SK-N-SH (cell line): Measurements from ENCODE around the gene AUTS2. TPM values are rescaled to one million over a fixed set of nuclear protein-coding genes. Genes with fewer than 3 reads are reported as not detected.

Experiments used
- CTCF ChIA-PET: fragments of 300-600, 350-600 bp; formaldehyde crosslinking; extraction: SDS; loops from one replicate; lab custom pipeline; 2021; lab: Yijun Ruan, JAX
- POLR2A ChIA-PET: fragments of 350-600 bp; sonication (Branson Sonifier 250); formaldehyde crosslinking; extraction: SDS; loops from one replicate; lab custom pipeline; 2020; ENCODE audit warnings: antibody characterized with exemption, inconsistent platforms; lab: Yijun Ruan, JAX
- DNase-seq: peaks from one replicate; pipeline ENCODE4 v3.0.0; 2012
- H2AFZ ChIP-seq: fragments of 200-600 bp; sonication (generic); 2 replicates; pipeline ENCODE4 v1.8.1; 2016; ENCODE audit warnings: antibody characterized with exemption, mild to moderate bottlenecking, low read depth
- H3F3A ChIP-seq: fragments of 200-600 bp; sonication (generic); replicated peaks from 2 replicates; pipeline ENCODE3; 2016; ENCODE audit warnings: antibody characterized with exemption, mild to moderate bottlenecking; ENCODE audit not compliant: insufficient read depth
- H3K27ac ChIP-seq, 2 experiments: fragments of 200-500 bp in 1 of 2; fragments of 200-600 bp in 1 of 2; sonication (Bioruptor generic) in 1 of 2; sonication (generic), shearing (Covaris generic) in 1 of 2; 2 replicates each; pipeline versions ENCODE4 v1.5.1 to v1.6.1; 2014 to 2016; ENCODE audit warnings: low read depth in 2 of 2, inconsistent platforms in 1 of 2, low read length in 1 of 2, mild to moderate bottlenecking in 1 of 2, mixed read lengths in 1 of 2
- H3K27me3 ChIP-seq: fragments of 200-600 bp; sonication (generic), shearing (Covaris generic); 2 replicates; pipeline ENCODE4 v1.6.1; 2016; ENCODE audit warnings: mixed run types; ENCODE audit not compliant: insufficient read depth
- H3K36me3 ChIP-seq, 2 experiments: fragments of 200-500 bp in 1 of 2; fragments of 200-600 bp in 1 of 2; sonication (Bioruptor generic) in 1 of 2; sonication (generic) in 1 of 2; replicated peaks in 1 of 2; 2 replicates each; pipeline versions ENCODE3 to v1.5.1; 2014 to 2016; ENCODE audit warnings: low read length in 1 of 2, mild to moderate bottlenecking in 1 of 2; ENCODE audit not compliant: insufficient read depth in 2 of 2, control insufficient read depth in 1 of 2
- H3K4me1 ChIP-seq, 2 experiments: fragments of 200-500 bp in 1 of 2; fragments of 200-600 bp in 1 of 2; sonication (Bioruptor generic) in 1 of 2; sonication (generic), shearing (Covaris generic) in 1 of 2; 2 replicates each; pipeline versions ENCODE4 v1.5.1 to v1.6.1; 2014 to 2016; ENCODE audit warnings: low read depth in 1 of 2, low read length in 1 of 2, mixed run types in 1 of 2; ENCODE audit not compliant: insufficient read depth in 2 of 2, control insufficient read depth in 1 of 2
- H3K4me2 ChIP-seq: fragments of 200-600 bp; sonication (generic), shearing (Covaris generic); 2 replicates; pipeline ENCODE4 v1.6.1; 2017; ENCODE audit warnings: mixed run types
- H3K4me3 ChIP-seq, 2 experiments: fragments of 200-500 bp in 1 of 2; fragments of 200-600 bp in 1 of 2; sonication (Bioruptor generic) in 1 of 2; sonication (generic), shearing (Covaris generic) in 1 of 2; 2 replicates each; pipeline versions ENCODE4 v1.5.1 to v1.8.1; 2014 to 2016; ENCODE audit warnings: low read depth in 2 of 2, inconsistent platforms in 1 of 2, low read length in 1 of 2, mild to moderate bottlenecking in 1 of 2, mixed read lengths in 1 of 2, moderate library complexity in 1 of 2
- H3K79me2 ChIP-seq: fragments of 200-600 bp; sonication (generic); 2 replicates; pipeline ENCODE4 v1.8.1; 2017; ENCODE audit warnings: mild to moderate bottlenecking; ENCODE audit not compliant: insufficient read depth
- H3K9ac ChIP-seq: fragments of 200-600 bp; sonication (generic); 2 replicates; pipeline ENCODE4 v1.6.1; 2017; ENCODE audit warnings: mixed run types
- H3K9me2 ChIP-seq: fragments of 200-600 bp; sonication (generic); 2 replicates; pipeline ENCODE4 v1.6.1; 2017; ENCODE audit warnings: mixed run types
- H3K9me3 ChIP-seq: fragments of 200-600 bp; sonication (generic); 2 replicates; pipeline ENCODE4 v1.6.1; 2017; ENCODE audit warnings: mixed run types, mild to moderate bottlenecking, moderate library complexity
- H4K20me1 ChIP-seq: fragments of 200-600 bp; sonication (generic); 2 replicates; pipeline ENCODE4 v1.6.1; 2017; ENCODE audit warnings: mild to moderate bottlenecking, mixed run types; ENCODE audit not compliant: insufficient read depth
- FOSL2 ChIP-seq: IDR thresholded peaks from 2 replicates; pipeline ENCODE4 v1.4.0; 2012; ENCODE audit warnings: low read depth, mild to moderate bottlenecking, moderate library complexity, borderline replicate concordance
- FOXM1 ChIP-seq: IDR thresholded peaks from 2 replicates; pipeline ENCODE4 v1.4.0; 2012; ENCODE audit warnings: low read depth, mild to moderate bottlenecking
- GABPA ChIP-seq: IDR thresholded peaks from 2 replicates; pipeline ENCODE4 v1.4.0; 2012; ENCODE audit warnings: low read depth, mild to moderate bottlenecking
- GATA2 ChIP-seq: sonication (generic); formaldehyde crosslinking; IDR thresholded peaks from 2 replicates; pipeline ENCODE4 v1.5.0; 2020; ENCODE audit warnings: mild to moderate bottlenecking, missing genetic modification reagents
- MEF2A ChIP-seq: IDR thresholded peaks from 2 replicates; pipeline ENCODE4 v1.4.0; 2012; ENCODE audit warnings: low read depth, borderline replicate concordance
- SIN3A ChIP-seq: IDR thresholded peaks from 2 replicates; pipeline ENCODE4 v1.6.1; 2012; ENCODE audit warnings: low read depth, mild to moderate bottlenecking, low read length, moderate library complexity, borderline replicate concordance
- TAF1 ChIP-seq: IDR thresholded peaks from 2 replicates; pipeline ENCODE4 v1.6.1; 2012; ENCODE audit warnings: low read depth, mild to moderate bottlenecking, low read length, moderate library complexity, borderline replicate concordance
- WGBS: methylation state at CpG from one replicate; pipeline ENCODE4 v1.1.6; 2017; ENCODE audit warnings: low lambda C conversion rate; 5-methylcytosine and 5-hydroxymethylcytosine counted together
- polyA plus RNA-seq, 3 experiments: library from polyadenylated mRNA; depleted of rRNA; stranded (reverse); fragments of >200 nt; gene quantifications; 2 replicates each; pipeline ENCODE4 v1.2.3, GENCODE V29; 2012
- TF ChIP-seq, protein P1 (sequence below): fragments of 150-350 bp; IDR thresholded peaks from 2 replicates; pipeline ENCODE4 v1.6.1; 2017; ENCODE audit warnings: antibody characterized with exemption, low read length, low read depth, borderline replicate concordance
- TF ChIP-seq, protein P2 (sequence below): IDR thresholded peaks from 2 replicates; pipeline ENCODE4 v1.4.0; 2012; ENCODE audit warnings: low read depth, borderline replicate concordance
- TF ChIP-seq, protein P3 (sequence below): IDR thresholded peaks from 2 replicates; pipeline ENCODE4; 2012
- TF ChIP-seq, protein P4 (sequence below): IDR thresholded peaks from 2 replicates; pipeline ENCODE4 v1.6.1; 2012; ENCODE audit warnings: mild to moderate bottlenecking, low read depth, low read length, moderate library complexity
- TF ChIP-seq, protein P5 (sequence below): IDR thresholded peaks from 2 replicates; pipeline ENCODE4 v1.4.0; 2012; ENCODE audit warnings: low read depth, borderline replicate concordance

Gene AUTS2
- polyA plus RNA-seq, 1 of the 3 experiments (the other 2 are of a cell fraction) = 15.6 TPM

DNA sequence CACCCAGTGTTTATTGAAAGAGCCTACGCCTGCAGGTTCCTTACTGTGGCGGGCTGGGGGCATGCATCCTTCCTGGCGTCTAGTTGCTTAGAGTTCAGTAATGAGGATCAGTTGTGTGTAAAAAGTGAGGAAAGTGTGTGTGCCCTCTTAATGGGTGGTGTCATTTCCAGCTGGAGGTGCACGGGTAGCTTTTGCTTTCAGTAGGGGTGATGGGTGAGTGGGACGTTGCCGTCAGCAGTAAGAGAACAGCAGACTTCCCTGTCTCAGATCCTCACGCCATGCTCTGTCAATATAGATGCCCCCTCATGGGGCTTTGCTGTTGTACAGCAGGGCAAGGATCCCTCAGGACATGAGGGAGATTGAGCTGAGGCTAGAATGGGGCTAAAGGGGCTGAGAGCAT lies 1181.0 kb downstream of the AUTS2 start:
- no peak overlapping the region for H3K9ac ChIP-seq
- H3K79me2 ChIP-seq = 0 out of 2 replicates have a peak, but pooled peaks cover 4% of the 10 kb centered on the region
- H3K4me3 ChIP-seq = no peak overlapping the region
- H2AFZ ChIP-seq = no peak overlapping the region
- CTCF ChIA-PET = no interaction called here
- no peak overlapping the region for H3K4me2 ChIP-seq
- DNase-seq = no peak
- H3K9me2 ChIP-seq = no peaks in the 10 kb centered on the region
- TF ChIP-seq FOSL2 (no peak), GATA2 (CRISPR knock-in tag) (no peak), MEF2A (no peak), TAF1 (no peak), SIN3A (no peak), FOXM1 (no peak), GABPA (no peak)
- TF ChIP-seq, protein P1, sequence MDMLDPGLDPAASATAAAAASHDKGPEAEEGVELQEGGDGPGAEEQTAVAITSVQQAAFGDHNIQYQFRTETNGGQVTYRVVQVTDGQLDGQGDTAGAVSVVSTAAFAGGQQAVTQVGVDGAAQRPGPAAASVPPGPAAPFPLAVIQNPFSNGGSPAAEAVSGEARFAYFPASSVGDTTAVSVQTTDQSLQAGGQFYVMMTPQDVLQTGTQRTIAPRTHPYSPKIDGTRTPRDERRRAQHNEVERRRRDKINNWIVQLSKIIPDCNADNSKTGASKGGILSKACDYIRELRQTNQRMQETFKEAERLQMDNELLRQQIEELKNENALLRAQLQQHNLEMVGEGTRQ = no peak
- TF ChIP-seq, protein P2, sequence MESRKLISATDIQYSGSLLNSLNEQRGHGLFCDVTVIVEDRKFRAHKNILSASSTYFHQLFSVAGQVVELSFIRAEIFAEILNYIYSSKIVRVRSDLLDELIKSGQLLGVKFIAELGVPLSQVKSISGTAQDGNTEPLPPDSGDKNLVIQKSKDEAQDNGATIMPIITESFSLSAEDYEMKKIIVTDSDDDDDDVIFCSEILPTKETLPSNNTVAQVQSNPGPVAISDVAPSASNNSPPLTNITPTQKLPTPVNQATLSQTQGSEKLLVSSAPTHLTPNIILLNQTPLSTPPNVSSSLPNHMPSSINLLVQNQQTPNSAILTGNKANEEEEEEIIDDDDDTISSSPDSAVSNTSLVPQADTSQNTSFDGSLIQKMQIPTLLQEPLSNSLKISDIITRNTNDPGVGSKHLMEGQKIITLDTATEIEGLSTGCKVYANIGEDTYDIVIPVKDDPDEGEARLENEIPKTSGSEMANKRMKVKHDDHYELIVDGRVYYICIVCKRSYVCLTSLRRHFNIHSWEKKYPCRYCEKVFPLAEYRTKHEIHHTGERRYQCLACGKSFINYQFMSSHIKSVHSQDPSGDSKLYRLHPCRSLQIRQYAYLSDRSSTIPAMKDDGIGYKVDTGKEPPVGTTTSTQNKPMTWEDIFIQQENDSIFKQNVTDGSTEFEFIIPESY = no peak
- TF ChIP-seq, protein P3, sequence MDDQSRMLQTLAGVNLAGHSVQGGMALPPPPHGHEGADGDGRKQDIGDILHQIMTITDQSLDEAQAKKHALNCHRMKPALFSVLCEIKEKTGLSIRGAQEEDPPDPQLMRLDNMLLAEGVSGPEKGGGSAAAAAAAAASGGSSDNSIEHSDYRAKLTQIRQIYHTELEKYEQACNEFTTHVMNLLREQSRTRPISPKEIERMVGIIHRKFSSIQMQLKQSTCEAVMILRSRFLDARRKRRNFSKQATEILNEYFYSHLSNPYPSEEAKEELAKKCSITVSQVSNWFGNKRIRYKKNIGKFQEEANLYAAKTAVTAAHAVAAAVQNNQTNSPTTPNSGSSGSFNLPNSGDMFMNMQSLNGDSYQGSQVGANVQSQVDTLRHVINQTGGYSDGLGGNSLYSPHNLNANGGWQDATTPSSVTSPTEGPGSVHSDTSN = no peak
- no peaks in the 10 kb centered on the region for H3K27me3 ChIP-seq
- H3K4me1 ChIP-seq = peaks cover 0 to 12% of the 10 kb centered on the region in 2 experiments; a peak in 2 of 4 replicates
- no peaks in the 10 kb centered on the region for H3K9me3 ChIP-seq
- H3K27ac ChIP-seq = no peak overlapping the region
- WGBS = 84% methylated on average over 7 of the region's 7 CpGs
- H4K20me1 ChIP-seq = no peaks in the 10 kb centered on the region
- POLR2A ChIA-PET = no interaction called here
- H3K36me3 ChIP-seq = peaks cover 83 to 84% of the 10 kb centered on the region in 2 experiments
- H3F3A ChIP-seq = peaks cover 5% of the 10 kb centered on the region

DNA sequence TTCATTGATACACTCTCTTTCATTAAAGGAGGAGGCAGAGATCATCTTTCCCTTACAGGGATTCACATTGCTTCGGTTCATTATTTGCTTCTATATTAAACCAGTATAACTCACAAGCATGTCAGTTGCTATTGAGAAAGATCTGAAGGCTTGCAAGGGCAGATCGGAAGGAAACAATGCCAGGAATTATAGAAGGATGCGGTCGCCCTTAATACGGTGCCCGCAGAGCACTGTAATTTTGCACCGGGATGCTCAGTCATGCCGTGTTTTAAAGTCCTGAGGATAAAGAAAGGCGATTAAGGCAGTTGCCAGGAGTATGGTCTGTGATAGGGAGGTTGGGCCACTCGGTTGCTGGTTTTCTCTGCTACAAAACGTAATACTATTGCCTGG lies 1183.6 kb downstream of the AUTS2 start:
- H3K4me3 ChIP-seq = no peak overlapping the region
- H3K4me1 ChIP-seq = no peaks in the 10 kb centered on the region
- no peaks in the 10 kb centered on the region for H3K9me3 ChIP-seq
- CTCF ChIA-PET = interaction anchor here (0.8 to 1.2 kb wide), 2 partner anchors 13 to 14 kb away, joined by 3 read pairs; no protein-coding TSS in a partner anchor
- H3K27ac ChIP-seq = no peak overlapping the region
- H3K27me3 ChIP-seq = no peaks in the 10 kb centered on the region
- H3K9ac ChIP-seq = no peak overlapping the region
- WGBS = 82% methylated on average over 11 of the region's 11 CpGs
- no peaks in the 10 kb centered on the region for H3K79me2 ChIP-seq
- no peaks in the 10 kb centered on the region for H3F3A ChIP-seq
- peaks cover 83 to 89% of the 10 kb centered on the region in 2 experiments for H3K36me3 ChIP-seq
- no peak for DNase-seq
- POLR2A ChIA-PET = no interaction called here
- H4K20me1 ChIP-seq = no peaks in the 10 kb centered on the region
- TF ChIP-seq, protein P4, sequence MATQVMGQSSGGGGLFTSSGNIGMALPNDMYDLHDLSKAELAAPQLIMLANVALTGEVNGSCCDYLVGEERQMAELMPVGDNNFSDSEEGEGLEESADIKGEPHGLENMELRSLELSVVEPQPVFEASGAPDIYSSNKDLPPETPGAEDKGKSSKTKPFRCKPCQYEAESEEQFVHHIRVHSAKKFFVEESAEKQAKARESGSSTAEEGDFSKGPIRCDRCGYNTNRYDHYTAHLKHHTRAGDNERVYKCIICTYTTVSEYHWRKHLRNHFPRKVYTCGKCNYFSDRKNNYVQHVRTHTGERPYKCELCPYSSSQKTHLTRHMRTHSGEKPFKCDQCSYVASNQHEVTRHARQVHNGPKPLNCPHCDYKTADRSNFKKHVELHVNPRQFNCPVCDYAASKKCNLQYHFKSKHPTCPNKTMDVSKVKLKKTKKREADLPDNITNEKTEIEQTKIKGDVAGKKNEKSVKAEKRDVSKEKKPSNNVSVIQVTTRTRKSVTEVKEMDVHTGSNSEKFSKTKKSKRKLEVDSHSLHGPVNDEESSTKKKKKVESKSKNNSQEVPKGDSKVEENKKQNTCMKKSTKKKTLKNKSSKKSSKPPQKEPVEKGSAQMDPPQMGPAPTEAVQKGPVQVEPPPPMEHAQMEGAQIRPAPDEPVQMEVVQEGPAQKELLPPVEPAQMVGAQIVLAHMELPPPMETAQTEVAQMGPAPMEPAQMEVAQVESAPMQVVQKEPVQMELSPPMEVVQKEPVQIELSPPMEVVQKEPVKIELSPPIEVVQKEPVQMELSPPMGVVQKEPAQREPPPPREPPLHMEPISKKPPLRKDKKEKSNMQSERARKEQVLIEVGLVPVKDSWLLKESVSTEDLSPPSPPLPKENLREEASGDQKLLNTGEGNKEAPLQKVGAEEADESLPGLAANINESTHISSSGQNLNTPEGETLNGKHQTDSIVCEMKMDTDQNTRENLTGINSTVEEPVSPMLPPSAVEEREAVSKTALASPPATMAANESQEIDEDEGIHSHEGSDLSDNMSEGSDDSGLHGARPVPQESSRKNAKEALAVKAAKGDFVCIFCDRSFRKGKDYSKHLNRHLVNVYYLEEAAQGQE = no peak
- TF ChIP-seq SIN3A (no peak), GABPA (no peak)
- TF ChIP-seq, protein P5, sequence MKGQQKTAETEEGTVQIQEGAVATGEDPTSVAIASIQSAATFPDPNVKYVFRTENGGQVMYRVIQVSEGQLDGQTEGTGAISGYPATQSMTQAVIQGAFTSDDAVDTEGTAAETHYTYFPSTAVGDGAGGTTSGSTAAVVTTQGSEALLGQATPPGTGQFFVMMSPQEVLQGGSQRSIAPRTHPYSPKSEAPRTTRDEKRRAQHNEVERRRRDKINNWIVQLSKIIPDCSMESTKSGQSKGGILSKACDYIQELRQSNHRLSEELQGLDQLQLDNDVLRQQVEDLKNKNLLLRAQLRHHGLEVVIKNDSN = no peak
- H3K9me2 ChIP-seq = no peaks in the 10 kb centered on the region
- H2AFZ ChIP-seq = no peak overlapping the region
- H3K4me2 ChIP-seq = no peak overlapping the region
